WI38 (cell line): ENCODE measurements around the gene SLC38A3.

ENCODE experiments used
- H3K4me3 ChIP-seq: 2 replicates; pipeline ENCODE4 v1.5.1; 2011; ENCODE audit warnings: low read depth, mild to moderate bottlenecking, control low read depth, low read length
- TF ChIP-seq, protein P1 (sequence below): IDR thresholded peaks from 2 replicates; pipeline ENCODE4 v1.5.1; 2012; ENCODE audit warnings: low read depth, mild to moderate bottlenecking, control low read depth, low read length

The SLC38A3 gene

DNA sequence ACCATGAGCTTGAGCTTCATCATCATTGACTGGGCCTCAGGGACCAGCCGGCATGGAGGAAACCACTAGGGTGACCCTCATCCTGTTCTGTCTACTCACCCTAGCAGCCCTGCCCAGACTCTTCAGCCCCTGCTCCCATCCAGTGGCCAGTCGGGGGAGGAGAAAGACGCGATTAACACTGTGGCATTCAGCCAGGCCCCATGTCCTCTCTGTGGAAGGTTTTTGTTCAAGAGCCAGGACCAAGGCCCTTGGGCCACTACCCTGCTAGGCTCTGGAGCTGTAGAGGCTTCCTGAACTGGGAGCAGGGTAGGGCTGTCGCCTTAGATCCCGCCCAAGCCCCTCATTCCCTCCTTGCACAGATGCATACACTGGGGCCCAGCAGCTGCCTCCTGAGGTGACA lies 15.0 kb downstream of the SLC38A3 start:
- no peak overlapping the region for H3K4me3 ChIP-seq
- TF ChIP-seq, protein P1, sequence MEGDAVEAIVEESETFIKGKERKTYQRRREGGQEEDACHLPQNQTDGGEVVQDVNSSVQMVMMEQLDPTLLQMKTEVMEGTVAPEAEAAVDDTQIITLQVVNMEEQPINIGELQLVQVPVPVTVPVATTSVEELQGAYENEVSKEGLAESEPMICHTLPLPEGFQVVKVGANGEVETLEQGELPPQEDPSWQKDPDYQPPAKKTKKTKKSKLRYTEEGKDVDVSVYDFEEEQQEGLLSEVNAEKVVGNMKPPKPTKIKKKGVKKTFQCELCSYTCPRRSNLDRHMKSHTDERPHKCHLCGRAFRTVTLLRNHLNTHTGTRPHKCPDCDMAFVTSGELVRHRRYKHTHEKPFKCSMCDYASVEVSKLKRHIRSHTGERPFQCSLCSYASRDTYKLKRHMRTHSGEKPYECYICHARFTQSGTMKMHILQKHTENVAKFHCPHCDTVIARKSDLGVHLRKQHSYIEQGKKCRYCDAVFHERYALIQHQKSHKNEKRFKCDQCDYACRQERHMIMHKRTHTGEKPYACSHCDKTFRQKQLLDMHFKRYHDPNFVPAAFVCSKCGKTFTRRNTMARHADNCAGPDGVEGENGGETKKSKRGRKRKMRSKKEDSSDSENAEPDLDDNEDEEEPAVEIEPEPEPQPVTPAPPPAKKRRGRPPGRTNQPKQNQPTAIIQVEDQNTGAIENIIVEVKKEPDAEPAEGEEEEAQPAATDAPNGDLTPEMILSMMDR, result no peak

DNA sequence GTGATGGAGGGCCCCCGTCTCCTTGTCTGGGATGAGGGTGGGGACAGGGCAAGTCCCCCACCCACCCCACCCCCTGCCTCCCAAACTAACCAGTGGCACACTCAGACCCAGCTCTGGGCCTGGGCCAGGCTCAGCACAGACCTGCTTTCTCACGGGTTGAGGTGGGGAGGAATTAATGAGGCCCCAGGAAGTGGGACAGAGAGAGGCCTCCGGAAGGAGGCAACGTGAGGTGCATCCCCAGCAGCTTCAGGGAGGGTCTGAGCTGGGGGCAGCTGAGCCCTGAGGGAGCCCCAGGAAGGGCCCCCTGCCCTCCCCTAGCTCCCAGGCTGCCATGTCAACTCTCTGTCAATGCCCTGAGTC lies 16.0 kb downstream of the SLC38A3 start:
- TF ChIP-seq, protein P1, result no peak
- H3K4me3 ChIP-seq, result no peak overlapping the region

DNA sequence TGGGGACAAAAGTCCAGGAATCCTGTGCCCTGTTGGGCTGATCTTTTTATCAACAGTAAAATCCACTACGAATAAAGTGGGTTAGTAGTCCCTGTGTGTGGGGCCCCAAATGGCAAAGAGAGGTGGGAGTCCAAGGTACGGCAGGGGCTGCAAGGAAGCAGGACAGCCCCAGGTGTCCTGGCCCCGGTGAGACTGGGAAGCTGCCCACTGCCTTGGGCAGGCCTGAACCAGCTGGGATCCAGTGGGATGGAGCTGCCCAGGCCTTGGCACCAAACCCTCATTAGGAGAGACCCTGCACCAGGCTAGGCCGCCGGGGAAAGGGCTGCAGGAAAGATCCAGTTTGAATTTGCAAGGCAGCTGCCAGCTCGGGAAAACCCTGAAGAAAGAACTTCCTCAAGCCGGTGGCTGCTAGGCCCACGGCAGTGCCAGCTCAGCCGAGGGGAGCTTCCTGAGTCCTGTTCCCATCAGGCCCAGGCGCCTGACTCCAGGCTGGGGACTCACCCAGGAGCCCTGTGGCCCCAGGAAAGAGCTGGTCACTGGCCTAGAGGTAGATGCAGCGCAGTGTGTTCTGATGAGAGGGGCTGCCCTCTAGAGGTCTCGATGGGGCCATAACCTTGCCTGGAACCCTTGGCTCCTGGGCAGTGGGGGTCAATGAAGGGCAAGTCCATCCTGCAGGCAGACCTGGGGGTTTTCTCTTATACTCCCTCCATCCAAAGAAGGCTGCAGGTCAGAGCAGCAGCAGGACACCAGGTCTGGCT lies 16.5 kb downstream of the SLC38A3 start:
- H3K4me3 ChIP-seq, result no peak overlapping the region
- TF ChIP-seq, protein P1, result no peak

DNA sequence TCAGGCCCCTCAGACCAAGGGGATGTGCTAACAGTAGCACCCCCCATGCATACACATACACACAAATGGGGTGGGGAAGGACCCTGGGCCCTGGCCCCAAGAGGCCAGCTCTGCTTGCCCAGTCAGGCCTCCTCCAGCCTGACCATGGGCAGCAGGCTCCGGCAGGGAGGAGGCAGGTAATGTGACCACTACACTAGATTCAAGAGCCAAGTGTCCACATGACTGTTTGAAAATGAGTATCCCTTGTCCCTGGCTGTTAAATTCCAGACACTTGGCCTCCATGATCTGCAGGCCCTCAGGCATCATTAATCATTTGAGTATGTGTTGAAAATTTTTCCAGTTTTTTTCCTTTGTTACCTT lies 17.1 kb downstream of the SLC38A3 start:
- TF ChIP-seq, protein P1, result no peak
- H3K4me3 ChIP-seq, result no peak overlapping the region

DNA sequence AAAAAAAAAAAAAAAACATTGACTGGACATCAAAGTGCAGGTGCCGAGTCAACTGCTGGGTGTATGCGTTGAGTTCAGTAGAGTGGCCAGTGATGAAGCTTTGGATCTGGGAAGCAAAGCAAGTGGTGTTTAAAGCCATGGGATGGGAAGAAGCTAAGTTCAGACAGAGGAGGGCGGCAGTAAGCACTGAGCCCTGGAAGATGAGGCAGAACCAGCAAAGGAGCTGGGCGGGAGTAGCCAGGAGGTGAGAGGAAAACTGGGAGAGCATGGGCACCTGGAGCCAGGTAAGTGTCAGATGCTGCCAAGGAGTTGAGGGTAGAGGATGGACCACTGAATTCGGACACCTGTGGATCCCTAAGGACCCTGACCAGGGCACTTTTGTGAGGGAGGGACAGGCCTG lies 19.6 kb downstream of the SLC38A3 start:
- no peak overlapping the region for H3K4me3 ChIP-seq
- TF ChIP-seq, protein P1, result no peak

DNA sequence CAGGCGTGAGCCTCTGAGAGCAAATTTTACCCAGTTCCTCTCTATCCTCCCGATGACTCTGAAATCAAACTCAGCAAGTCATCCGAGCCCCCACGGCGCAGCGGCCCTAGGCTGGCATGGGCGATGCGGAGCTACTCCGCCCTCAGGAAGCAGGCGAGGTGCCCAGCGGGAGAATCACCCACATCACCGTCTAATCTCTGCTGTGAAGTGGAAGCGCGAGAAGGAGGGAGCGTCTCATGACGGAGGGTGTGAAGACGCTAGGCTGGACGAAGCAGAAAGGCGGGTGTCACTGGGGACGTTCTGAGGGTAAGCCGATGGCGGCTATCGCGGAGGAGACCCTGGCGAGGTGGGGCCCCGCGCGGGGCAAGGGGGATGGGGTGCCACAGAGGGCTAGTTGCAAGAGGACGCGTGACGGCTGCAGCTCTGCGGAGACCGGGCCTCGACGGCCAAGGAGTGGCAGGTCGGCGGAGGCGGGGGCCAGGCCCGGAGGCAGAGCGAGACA lies 21.9 kb downstream of the SLC38A3 start:
- TF ChIP-seq, protein P1, result no peak

DNA sequence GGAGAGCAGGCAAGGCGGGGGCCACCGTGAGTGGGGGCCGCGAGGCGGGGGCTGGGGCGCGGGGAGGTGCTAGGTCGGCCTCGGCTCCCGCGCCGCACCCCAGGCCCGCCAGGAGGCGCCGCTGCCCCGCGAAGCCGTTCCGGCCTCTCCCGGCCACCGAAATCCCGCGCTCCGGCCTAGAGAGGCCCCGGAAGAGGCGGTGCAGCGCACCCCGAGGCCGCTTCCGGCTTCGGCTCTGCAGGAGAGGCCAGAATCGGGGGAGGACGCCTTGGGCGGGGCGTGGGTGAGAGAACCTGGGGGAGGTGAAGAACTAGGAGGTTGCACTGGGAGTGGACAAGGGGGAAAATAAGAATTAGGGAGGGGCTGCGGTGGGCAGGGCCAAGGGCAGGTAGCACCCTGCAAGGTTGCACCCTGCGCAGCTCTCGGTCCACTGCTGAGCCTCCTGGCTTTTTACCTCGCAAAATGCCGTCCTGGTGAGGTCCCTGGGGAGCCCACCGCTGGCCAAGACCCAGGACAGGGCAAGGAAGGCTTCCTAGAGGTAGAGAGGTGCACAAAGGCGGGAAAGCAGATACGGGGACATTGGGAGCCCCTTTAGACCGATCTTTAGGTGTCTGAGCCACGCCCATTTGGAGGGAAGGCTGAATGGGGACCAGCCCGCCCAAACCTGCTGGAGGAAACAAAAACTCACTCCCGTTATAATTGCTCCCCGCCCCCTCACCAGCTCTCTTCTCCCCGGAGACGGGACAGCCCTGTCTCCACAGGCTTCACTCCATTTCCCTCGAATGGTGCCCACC lies 22.5 kb downstream of the SLC38A3 start:
- TF ChIP-seq, protein P1, result peak; percentile 65
- peak overlapping the region; percentile 75 for H3K4me3 ChIP-seq

More for the DNA sequence above, 21.9 kb downstream of the SLC38A3 start:
- peak overlapping the region; percentile 75 for H3K4me3 ChIP-seq

DNA sequence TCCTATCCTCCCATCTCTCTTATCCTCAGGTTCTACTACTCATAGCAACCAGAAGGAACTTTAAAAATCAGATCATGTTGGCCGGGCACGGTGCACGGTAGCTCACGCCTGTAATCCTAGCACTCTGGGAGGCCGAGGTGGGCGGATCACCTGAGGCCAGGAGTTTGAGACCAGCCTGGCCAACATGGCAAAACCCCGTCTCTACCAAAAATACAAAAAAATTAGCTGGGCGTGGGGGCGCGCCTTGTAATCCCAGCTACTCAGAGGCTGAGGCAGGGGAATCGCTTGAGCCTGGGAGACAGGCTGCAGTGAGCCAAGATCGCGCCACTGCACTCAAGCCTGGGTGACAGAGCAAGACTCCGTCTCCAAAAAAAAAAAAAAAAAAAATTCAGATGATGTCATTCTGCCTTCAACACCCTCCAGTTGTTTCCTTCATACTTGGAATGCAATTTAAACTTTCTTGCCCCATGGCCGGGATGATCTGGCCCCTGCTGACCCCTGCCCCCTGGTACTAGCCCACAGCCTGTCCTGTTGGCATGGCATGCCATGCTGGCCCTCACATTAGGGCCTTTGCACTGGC lies 23.2 kb downstream of the SLC38A3 start:
- peak overlapping the region; percentile 75 for H3K4me3 ChIP-seq
